ENCODE measurements around the gene TNRC18. TPM values are rescaled to one million over a fixed set of nuclear protein-coding genes. Genes with fewer than 3 reads are reported as not detected.

Gene TNRC18
- total RNA-seq, 1 experiment from 2014 or later: 16.3 TPM

GRCh38 chr7:5429253-5429856, 5.7 kb upstream of the TNRC18 start:
- peak; percentile 75 for DNase-seq (ENCODE audit: low spot score)

- DNase-seq (ENCODE audit: low spot score): peak; percentile 95
These were observed 5.0 kb upstream of the TNRC18 start for GRCh38 chr7:5428478-5429252.

- no peak for DNase-seq (ENCODE audit: low spot score)
These were observed 2.5 kb upstream of the TNRC18 start for GRCh38 chr7:5426226-5426475.

GRCh38 chr7:5425507-5426225, 2.0 kb upstream of the TNRC18 start:
- peak; percentile 97 for DNase-seq (ENCODE audit: low spot score)

- peak; percentile 72 for DNase-seq (ENCODE audit: low spot score)
These were observed 1.3 kb upstream of the TNRC18 start for GRCh38 chr7:5424749-5425506.

GRCh38 chr7:5423976-5424748, 528 bp upstream of the TNRC18 start:
- DNase-seq (ENCODE audit: low spot score): peak; percentile 100

DNA sequence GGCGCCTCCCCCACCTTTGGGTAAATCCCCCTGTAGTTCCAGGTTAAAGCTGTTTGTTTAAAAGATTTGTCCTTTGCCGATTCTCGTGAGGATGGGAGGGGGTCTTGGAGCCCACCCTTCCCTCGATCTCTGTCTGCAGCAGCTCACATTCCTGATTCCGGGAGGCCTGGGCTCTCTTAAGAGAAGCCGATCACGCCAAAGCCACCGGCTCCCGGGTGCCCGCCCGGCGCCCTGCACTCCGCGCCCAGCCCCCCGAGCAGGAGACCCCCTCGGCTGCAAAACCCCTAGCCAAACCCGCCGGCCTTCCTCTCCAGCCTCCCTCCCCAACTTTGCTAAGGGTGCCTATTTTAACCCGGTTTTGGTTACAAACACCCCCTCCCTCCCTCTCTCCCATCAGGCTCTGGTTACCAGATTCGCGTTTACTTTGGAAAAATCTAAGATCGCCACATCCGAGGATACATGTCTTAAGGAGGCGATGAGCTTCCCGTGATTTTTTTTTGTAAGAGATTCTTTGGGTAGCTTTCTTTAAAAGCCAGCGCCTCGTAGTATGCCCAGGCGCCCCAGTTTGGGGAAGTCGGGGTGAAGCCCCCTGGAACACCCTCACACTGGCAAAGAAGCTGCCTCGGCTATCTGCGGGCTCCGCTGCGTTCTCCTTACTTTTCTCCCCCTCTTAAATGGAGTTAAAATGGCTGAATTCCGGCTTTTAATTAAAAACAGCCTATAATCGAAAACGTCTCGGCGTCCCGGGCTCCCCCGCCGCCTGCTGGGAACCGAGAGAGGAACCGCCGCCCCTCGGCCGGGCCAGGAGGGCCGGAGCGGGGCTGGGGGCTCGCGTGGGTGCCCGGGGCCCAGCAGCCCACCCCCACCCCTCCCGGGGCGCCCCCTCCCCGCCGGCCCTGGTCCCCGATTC, 983 bp downstream of the TNRC18 start:
- DNase-seq (ENCODE audit: low spot score): no peak

DNA sequence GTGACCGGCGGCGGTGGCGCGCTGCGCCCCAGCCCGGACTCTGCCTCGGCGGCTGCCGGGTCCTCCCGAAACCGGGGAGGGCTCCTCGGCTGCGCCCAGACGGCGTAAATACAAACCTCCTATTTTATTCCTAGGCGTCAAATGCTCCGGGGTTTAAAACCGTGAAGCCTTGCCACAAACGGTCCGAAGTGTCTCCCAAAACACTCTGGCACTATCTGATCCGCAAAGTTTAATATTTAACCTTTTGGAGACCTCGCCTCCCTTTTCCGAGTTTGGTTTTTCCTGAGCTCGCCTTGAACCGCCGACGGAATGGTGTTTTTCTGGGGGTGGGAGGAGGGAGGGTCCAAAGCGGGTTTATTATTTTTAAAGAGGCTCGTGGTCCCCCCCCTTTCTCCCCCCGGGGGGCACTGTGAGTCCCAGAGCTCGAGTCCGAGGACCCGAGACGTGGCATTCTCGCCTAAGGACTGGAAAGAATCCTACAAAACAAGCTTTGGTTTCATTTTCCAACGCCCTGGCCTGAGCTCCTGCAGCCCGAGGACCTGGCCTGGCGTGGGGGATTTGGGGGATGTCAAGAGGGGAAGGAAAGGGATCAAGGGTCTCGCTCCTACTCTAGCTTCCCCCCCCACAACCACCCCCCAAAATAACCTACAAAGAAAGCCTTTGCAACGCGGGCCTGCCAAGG, 1.8 kb downstream of the TNRC18 start:
- DNase-seq (ENCODE audit: low spot score): peak; percentile 90

DNA sequence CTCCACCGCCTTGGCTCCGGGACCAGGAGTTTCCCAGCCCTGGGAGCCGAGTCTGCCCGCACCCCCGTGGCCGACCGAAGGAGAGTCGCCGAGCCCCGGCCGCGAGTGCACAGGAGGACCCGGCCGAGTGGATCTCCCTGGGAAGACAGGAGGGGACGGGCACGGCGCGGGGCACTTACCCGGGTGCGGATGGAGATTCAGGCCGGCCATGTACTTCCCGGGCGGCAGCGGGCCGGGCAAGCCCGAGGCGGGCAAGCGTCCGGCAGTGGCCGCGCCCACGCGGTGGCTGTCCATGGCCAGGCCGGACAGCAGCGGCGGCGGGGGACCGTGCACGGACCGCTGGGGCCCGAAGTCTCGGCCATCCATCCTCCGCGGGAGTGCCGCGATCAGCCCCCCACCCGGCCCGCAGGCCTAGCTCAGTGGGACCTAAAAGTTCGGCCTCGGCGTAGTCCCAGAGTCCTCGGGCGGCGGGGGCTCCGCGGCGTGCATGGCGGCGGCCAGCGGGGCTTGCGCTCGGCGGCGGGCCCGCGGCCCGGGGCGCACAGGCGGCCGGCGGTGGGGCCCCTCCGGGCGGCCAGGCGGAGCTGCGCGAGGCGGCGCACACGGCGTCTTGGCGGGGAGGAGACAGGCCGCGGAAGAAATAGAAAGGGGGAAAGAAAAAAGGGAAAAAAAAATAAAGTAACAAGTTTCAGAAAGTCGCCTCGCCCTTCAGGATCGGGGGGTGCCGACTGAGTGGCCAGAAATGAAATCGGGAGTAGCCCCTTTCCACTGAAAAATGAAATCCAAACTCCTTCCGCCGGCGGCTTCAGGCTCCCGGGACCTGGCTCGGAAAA, 2.5 kb downstream of the TNRC18 start:
- DNase-seq (ENCODE audit: low spot score): no peak

DNA sequence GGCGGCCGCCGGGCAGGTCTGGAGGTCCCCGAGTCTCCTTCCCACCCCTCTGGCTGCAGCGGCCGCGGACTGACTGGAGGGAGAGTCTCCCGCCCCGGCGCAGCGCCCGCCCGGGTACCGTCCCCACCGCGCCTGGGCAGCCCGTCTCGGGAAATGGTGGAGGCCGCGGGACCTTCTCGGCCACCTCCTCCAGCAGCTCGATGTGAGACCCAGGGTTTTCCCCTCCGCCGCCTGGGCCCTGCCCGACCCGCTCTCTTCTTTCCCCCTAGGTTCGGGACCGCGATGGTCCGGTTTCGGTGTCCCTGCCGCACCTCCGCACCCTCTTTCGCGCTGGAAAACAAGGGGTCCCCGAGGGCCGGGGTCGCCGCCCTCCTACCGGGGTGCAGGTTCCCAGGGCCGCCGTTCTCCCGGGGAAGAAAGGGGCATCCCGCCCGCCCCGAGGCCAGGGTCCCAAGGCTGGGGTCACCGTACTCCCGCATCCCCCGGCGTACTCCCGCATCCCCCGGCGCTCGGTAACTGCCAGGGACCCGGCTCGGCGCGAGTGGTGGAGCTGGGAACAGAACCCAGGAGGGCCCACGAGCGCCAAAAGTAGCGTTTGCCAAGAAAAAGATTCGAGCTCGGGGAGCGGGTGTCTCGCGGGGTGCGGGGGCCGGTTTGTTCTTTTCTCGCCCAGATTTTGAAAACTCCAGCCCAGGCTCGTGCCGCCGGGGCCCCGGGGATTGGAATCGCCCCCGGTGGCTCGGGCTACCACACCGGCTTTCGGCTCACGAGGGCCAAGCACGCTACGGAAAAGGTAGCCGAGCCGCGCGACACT, 3.4 kb downstream of the TNRC18 start:
- no peak for DNase-seq (ENCODE audit: low spot score)

DNA sequence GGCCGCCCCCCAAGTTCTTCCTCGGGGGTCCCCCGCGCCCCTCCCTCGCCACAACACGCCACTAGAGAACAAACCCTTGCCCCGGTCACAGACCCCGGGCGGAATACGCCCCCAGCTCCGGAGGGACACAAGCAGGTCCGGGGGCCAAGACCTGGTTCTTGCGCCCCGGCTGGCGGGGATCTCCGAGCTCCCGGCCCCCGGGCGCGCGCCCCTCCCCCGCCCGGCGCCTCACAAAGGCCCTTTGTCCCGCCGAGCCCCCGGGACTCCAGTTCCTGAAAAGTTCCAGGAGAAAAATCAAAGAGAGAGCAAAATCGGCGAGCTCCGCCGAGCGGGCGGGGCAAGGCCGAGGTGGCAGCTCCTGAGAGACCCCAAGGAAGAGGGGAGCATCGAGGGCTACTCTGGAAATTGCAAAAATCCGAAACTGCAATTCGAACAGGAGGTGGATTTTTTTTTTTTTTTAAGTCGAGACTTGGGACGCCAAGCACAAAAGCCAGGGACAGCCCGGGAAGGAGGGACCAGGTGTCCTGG, 4.0 kb downstream of the TNRC18 start:
- DNase-seq (ENCODE audit: low spot score): no peak

- no peak for DNase-seq (ENCODE audit: low spot score)
These were observed 5.4 kb downstream of the TNRC18 start for GRCh38 chr7:5418285-5418582.

DNA sequence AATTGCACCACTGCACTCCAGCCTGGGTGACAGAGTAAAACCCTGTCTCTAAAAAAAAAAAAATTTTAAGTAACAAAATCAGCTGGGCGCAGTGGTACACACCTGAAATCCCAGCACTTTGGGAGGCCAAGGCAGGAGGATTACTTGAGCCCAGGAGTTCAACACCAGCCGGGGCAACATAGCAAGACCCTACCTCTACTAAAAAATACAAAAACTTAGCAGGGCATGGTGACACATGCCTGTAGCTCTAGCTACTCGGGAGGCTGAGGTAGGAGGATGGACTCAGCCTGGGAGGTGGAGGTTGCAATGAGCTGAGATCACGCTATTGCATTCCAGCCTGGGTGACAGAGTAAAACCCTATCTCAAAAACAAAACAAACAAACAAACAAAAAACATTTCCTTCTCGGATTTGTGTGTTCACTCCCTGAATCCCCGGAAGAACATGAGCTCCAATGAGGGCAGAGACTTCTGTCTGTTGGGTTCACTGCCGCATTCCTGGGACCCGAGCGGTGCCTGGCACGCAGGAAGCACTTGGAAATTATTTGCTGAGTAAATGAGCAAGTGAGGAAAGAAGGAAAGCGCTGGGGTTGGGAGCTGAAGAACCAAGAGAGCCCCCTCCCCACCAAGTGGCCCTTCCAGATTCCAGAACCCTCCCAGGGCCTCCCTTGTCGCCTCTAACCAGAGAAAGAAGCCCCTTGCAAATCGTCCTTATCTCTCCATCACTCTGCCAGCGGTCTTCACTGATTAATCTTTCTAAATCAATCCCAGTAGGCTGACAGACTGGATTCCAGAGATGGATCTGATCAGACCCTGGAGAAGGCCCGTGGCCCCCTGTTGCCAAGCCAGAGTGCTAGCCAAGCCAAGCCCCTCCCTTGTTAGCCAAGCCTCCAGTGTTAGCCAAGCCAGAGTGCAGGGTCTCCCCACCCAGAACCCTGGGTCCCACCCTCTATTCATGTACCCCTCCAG, 6.2 kb downstream of the TNRC18 start:
- no peak for DNase-seq (ENCODE audit: low spot score)

GRCh38 chr7:5414916-5415315, 8.7 kb downstream of the TNRC18 start:
- no peak for DNase-seq (ENCODE audit: low spot score)

GRCh38 chr7:5413449-5413786, 10.2 kb downstream of the TNRC18 start:
- no peak for DNase-seq (ENCODE audit: low spot score)

- no peak for DNase-seq (ENCODE audit: low spot score)
These were observed 14.9 kb downstream of the TNRC18 start for GRCh38 chr7:5408777-5409176.

Data from H4 (cell line).